Osteoblast (primary cell): ENCODE data around the gene RBM41. TPM values are rescaled to one million over a fixed set of nuclear protein-coding genes. Genes with fewer than 3 reads are reported as not detected.
A peak's percentile ranks its signal among the peaks of the same experiment; 100 is the strongest.

Experiments used
- DNase-seq: peaks from one replicate; pipeline ENCODE4 v3.0.0; 2011; ENCODE audit warnings: low spot score, mixed read lengths; ENCODE audit not compliant: insufficient read length; ENCODE audit errors: missing footprints
- H2AFZ ChIP-seq: 2 replicates; pipeline ENCODE4 v1.6.0; 2011; ENCODE audit warnings: mild to moderate bottlenecking, low read length
- H3K27ac ChIP-seq: 2 replicates; pipeline ENCODE4 v1.5.1; 2011; ENCODE audit warnings: mild to moderate bottlenecking, low read depth, low read length, moderate library complexity
- H3K27me3 ChIP-seq: 2 replicates; pipeline ENCODE4 v1.6.0; 2012; ENCODE audit warnings: mild to moderate bottlenecking, control low read depth, inconsistent platforms, low read length, moderate library complexity; ENCODE audit not compliant: insufficient read depth
- H3K36me3 ChIP-seq: 2 replicates; pipeline ENCODE4 v1.5.1; 2011; ENCODE audit warnings: mild to moderate bottlenecking, low read length, control low read depth, moderate library complexity; ENCODE audit not compliant: insufficient read depth
- H3K4me1 ChIP-seq: 2 replicates; pipeline ENCODE4 v1.5.1; 2011; ENCODE audit warnings: mild to moderate bottlenecking, low read length, control low read depth, moderate library complexity; ENCODE audit not compliant: insufficient read depth
- H3K4me2 ChIP-seq: 2 replicates; pipeline ENCODE4 v1.6.0; 2011; ENCODE audit warnings: mild to moderate bottlenecking, low read length; ENCODE audit not compliant: insufficient read depth
- H3K4me3 ChIP-seq: fragments of 200-600 bp; sonication (generic); 3 replicates; pipeline ENCODE4 v1.5.1; 2012; ENCODE audit warnings: mild to moderate bottlenecking, low read length, inconsistent platforms; ENCODE audit not compliant: insufficient read depth
- H3K79me2 ChIP-seq: 2 replicates; pipeline ENCODE4 v1.6.0; 2012; ENCODE audit warnings: mild to moderate bottlenecking, low read length, control low read depth, inconsistent platforms; ENCODE audit not compliant: insufficient read depth
- H3K9me3 ChIP-seq: 2 replicates; pipeline ENCODE4 v1.5.1; 2011; ENCODE audit warnings: low read depth, low read length, control low read depth
- H4K20me1 ChIP-seq: 2 replicates; pipeline ENCODE4 v1.6.0; 2012; ENCODE audit warnings: mild to moderate bottlenecking, low read length, control low read depth; ENCODE audit not compliant: insufficient read depth
- total RNA-seq: library from RNA; depleted of rRNA; stranded (reverse); fragments of >200 nt; gene quantifications from 2 replicates; pipeline ENCODE4 v1.2.3, GENCODE V29; 2012
- TF ChIP-seq, protein P1 (sequence below): IDR thresholded peaks from 2 replicates; pipeline ENCODE4 v1.5.1; 2011; ENCODE audit warnings: mild to moderate bottlenecking, low read depth, low read length, moderate library complexity; ENCODE audit errors: extremely low read depth

The RBM41 gene
- total RNA-seq, 1 donor: 13.8 TPM

- no peaks in the 10 kb centered on the region for H3K36me3 ChIP-seq
- H3K4me3 ChIP-seq: no peak overlapping the region
- H3K4me2 ChIP-seq: no peak overlapping the region
- DNase-seq: no peak
- H3K9me3 ChIP-seq: no peaks in the 10 kb centered on the region
- H3K79me2 ChIP-seq: no peaks in the 10 kb centered on the region
- no peaks in the 10 kb centered on the region for H4K20me1 ChIP-seq
- no peak overlapping the region for H2AFZ ChIP-seq
- H3K27me3 ChIP-seq: peaks cover 2% of the 10 kb centered on the region
- TF ChIP-seq, protein P1, sequence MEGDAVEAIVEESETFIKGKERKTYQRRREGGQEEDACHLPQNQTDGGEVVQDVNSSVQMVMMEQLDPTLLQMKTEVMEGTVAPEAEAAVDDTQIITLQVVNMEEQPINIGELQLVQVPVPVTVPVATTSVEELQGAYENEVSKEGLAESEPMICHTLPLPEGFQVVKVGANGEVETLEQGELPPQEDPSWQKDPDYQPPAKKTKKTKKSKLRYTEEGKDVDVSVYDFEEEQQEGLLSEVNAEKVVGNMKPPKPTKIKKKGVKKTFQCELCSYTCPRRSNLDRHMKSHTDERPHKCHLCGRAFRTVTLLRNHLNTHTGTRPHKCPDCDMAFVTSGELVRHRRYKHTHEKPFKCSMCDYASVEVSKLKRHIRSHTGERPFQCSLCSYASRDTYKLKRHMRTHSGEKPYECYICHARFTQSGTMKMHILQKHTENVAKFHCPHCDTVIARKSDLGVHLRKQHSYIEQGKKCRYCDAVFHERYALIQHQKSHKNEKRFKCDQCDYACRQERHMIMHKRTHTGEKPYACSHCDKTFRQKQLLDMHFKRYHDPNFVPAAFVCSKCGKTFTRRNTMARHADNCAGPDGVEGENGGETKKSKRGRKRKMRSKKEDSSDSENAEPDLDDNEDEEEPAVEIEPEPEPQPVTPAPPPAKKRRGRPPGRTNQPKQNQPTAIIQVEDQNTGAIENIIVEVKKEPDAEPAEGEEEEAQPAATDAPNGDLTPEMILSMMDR: no peak
- H3K27ac ChIP-seq: no peak overlapping the region
- no peaks in the 10 kb centered on the region for H3K4me1 ChIP-seq
Observed at GRCh38 chrX:107135049-107135964, 16.7 kb upstream of the RBM41 start.

- Histone ChIP-seq H3K9me3 (no peaks in the 10 kb centered on the region), H3K79me2 (no peaks in the 10 kb centered on the region), H2AFZ (no peak overlapping the region), H3K36me3 (no peaks in the 10 kb centered on the region), H3K4me3 (no peak overlapping the region), H3K4me1 (peaks cover 3% of the 10 kb centered on the region), H3K27ac (no peak overlapping the region), H4K20me1 (no peaks in the 10 kb centered on the region), H3K27me3 (peaks cover 10% of the 10 kb centered on the region), H3K4me2 (no peak overlapping the region)
- TF ChIP-seq, protein P1: no peak
- no peak for DNase-seq
Observed at GRCh38 chrX:107123750-107124149, 5.1 kb upstream of the RBM41 start.

- peaks cover 9% of the 10 kb centered on the region for H3K27me3 ChIP-seq
- peak overlapping the region; percentile 80 for H2AFZ ChIP-seq
- H3K4me1 ChIP-seq: peaks cover 3% of the 10 kb centered on the region
- no peak for DNase-seq
- no peaks in the 10 kb centered on the region for H3K9me3 ChIP-seq
- H3K4me3 ChIP-seq: peak overlapping the region; percentile 70
- H3K4me2 ChIP-seq: peak overlapping the region; percentile 79
- peaks cover 12% of the 10 kb centered on the region for H3K79me2 ChIP-seq
- no peaks in the 10 kb centered on the region for H4K20me1 ChIP-seq
- peaks cover 10% of the 10 kb centered on the region for H3K36me3 ChIP-seq
- H3K27ac ChIP-seq: no peak overlapping the region
- TF ChIP-seq, protein P1: no peak
Observed at GRCh38 chrX:107119283-107119682, 661 bp upstream of the RBM41 start.

- TF ChIP-seq, protein P1: no peak
- H3K27ac ChIP-seq: no peak overlapping the region
- peak overlapping the region; percentile 70 for H3K4me3 ChIP-seq
Observed at GRCh38 chrX:107117993-107118321, 665 bp downstream of the RBM41 start.

More at GRCh38 chrX:107117993-107118321, 665 bp downstream of the RBM41 start:
- peak overlapping the region; percentile 80 for H2AFZ ChIP-seq
- no peaks in the 10 kb centered on the region for H3K9me3 ChIP-seq
- H4K20me1 ChIP-seq: no peaks in the 10 kb centered on the region
- H3K4me1 ChIP-seq: peaks cover 3% of the 10 kb centered on the region
- DNase-seq: no peak
- H3K36me3 ChIP-seq: peaks cover 18% of the 10 kb centered on the region
- H3K79me2 ChIP-seq: peaks cover 12% of the 10 kb centered on the region
- peaks cover 14% of the 10 kb centered on the region for H3K27me3 ChIP-seq
- H3K4me2 ChIP-seq: peak overlapping the region; percentile 79
